ENCODE data around the gene PPFIBP1.

GRCh38 chr12:27686147-27686546 is 162.1 kb downstream of the PPFIBP1 start:
- TF ChIP-seq CTCF (conservative IDR thresholded peaks at IDR 0.05; ENCODE audit: low read depth, low read length) (no peak), RFX5 (IDR thresholded peaks at IDR 0.05; ENCODE audit: low read depth, low read length) (no peak), CEBPB (IDR thresholded peaks at IDR 0.05; ENCODE audit: low read depth, low read length) (no peak), USF2 (IDR thresholded peaks at IDR 0.05; ENCODE audit: low read depth, low read length) (no peak), SMC3 (IDR thresholded peaks at IDR 0.05; ENCODE audit: low read depth, low read length) (no peak), POLR2A (IDR thresholded peaks at IDR 0.05; ENCODE audit: low read depth, low read length) (no peak), MXI1 (IDR thresholded peaks at IDR 0.05; ENCODE audit: borderline replicate concordance, low read depth, low read length) (no peak), MAFK (IDR thresholded peaks at IDR 0.05; ENCODE audit: low read depth, low read length) (no peak)

Measured in IMR-90 (cell line).